ENCODE data around the gene ZNF286A.

- TF ChIP-seq GATA2 (IDR thresholded peaks at IDR 0.05; ENCODE audit: low read depth, low read length) (no peak), GATA3 (IDR thresholded peaks at IDR 0.05; ENCODE audit: low read depth, low read length) (no peak)
Observed at GRCh38 chr17:15659236-15659635, 40.3 kb upstream of the ZNF286A start.
